HEK293 (cell line): Measurements from ENCODE around the gene TYRP1.

Source experiments
- CTCF ChIA-PET: fragments of 350-600 bp; formaldehyde crosslinking; extraction: SDS; loops from one replicate; lab custom pipeline; 2021; ENCODE audit warnings: antibody characterized with exemption; lab: Yijun Ruan, JAX
- POLR2A ChIA-PET: fragments of 300-600 bp; formaldehyde crosslinking; extraction: SDS; loops from one replicate; lab custom pipeline; 2020; ENCODE audit warnings: antibody characterized with exemption, inconsistent platforms; lab: Yijun Ruan, JAX
- H3K27ac ChIP-seq: fragments of 200-500 bp; sonication (Bioruptor generic); 2 replicates; pipeline ENCODE4 v1.5.1; 2014; ENCODE audit warnings: low read depth, low read length, control low read depth, inconsistent platforms; ENCODE audit errors: extremely low read depth
- H3K36me3 ChIP-seq, 2 experiments: fragments of 200-500 bp in 1 of 2; sonication (Bioruptor generic) in 1 of 2; 1 replicate in 1 of 2; 2 replicates in 1 of 2; pipeline ENCODE4 v1.5.1; 2014 to 2017; ENCODE audit warnings: inconsistent platforms in 2 of 2, low read length in 2 of 2; ENCODE audit not compliant: control insufficient read depth in 2 of 2, insufficient read depth in 1 of 2
- H3K4me1 ChIP-seq: fragments of 200-500 bp; sonication (Bioruptor generic); 2 replicates; pipeline ENCODE4 v1.5.1; 2014; ENCODE audit warnings: mild to moderate bottlenecking, low read length, inconsistent platforms; ENCODE audit not compliant: control insufficient read depth, insufficient read depth
- H3K4me3 ChIP-seq: 2 replicates; pipeline ENCODE4 v1.5.1; 2011; ENCODE audit warnings: low read depth, mild to moderate bottlenecking, control low read depth, low read length, moderate library complexity
- H3K9me3 ChIP-seq: fragments of 200-500 bp; sonication (Bioruptor generic); 2 replicates; pipeline ENCODE4 v1.5.1; 2014; ENCODE audit warnings: low read depth, low read length, inconsistent platforms; ENCODE audit not compliant: control insufficient read depth, insufficient read depth
- ZBTB20 ChIP-seq: fragments of 450-650 bp; formaldehyde crosslinking; IDR thresholded peaks from 2 replicates; pipeline ENCODE4 v1.5.1; 2016; ENCODE audit warnings: missing biosample characterization, missing genetic modification characterization
- ZEB2 ChIP-seq: fragments of 450-650 bp; formaldehyde crosslinking; IDR thresholded peaks from 2 replicates; pipeline ENCODE4 v1.5.1; 2016; ENCODE audit warnings: missing biosample characterization, missing genetic modification characterization
- ZNF114 ChIP-seq: fragments of 450-650 bp; formaldehyde crosslinking; IDR thresholded peaks from 2 replicates; pipeline ENCODE4 v1.5.0; 2017; ENCODE audit warnings: missing biosample characterization, missing genetic modification characterization
- ZNF239 ChIP-seq: fragments of 450-650 bp; formaldehyde crosslinking; IDR thresholded peaks from 2 replicates; pipeline ENCODE4 v1.5.1; 2016; ENCODE audit warnings: missing biosample characterization, missing genetic modification characterization
- ZNF302 ChIP-seq: fragments of 450-650 bp; formaldehyde crosslinking; IDR thresholded peaks from 2 replicates; pipeline ENCODE4 v1.5.1; 2016; ENCODE audit warnings: missing biosample characterization, missing genetic modification characterization, low read depth
- ZNF311 ChIP-seq: fragments of 450-650 bp; formaldehyde crosslinking; IDR thresholded peaks from 2 replicates; pipeline ENCODE4 v1.5.1; 2017; ENCODE audit warnings: missing biosample characterization, missing genetic modification characterization, borderline replicate concordance
- ZNF404 ChIP-seq: fragments of 450-650 bp; formaldehyde crosslinking; IDR thresholded peaks from 2 replicates; pipeline ENCODE4 v1.5.1; 2017; ENCODE audit warnings: missing biosample characterization, missing genetic modification characterization
- ZNF501 ChIP-seq: fragments of 450-650 bp; formaldehyde crosslinking; IDR thresholded peaks from 2 replicates; pipeline ENCODE4 v1.5.1; 2016; ENCODE audit warnings: missing biosample characterization, missing genetic modification characterization
- ZNF549 ChIP-seq: fragments of 450-650 bp; IDR thresholded peaks from 2 replicates; pipeline ENCODE4 v1.5.1; 2018; ENCODE audit warnings: missing biosample characterization, missing genetic modification characterization, mild to moderate bottlenecking, inconsistent platforms, moderate library complexity
- ZNF621 ChIP-seq: fragments of 450-650 bp; formaldehyde crosslinking; IDR thresholded peaks from 2 replicates; pipeline ENCODE4 v1.5.1; 2017; ENCODE audit warnings: missing biosample characterization, missing genetic modification characterization
- ZNF654 ChIP-seq: fragments of 450-650 bp; formaldehyde crosslinking; IDR thresholded peaks from 2 replicates; pipeline ENCODE4 v1.5.1; 2016; ENCODE audit warnings: low read depth, missing biosample characterization, missing genetic modification characterization
- ZNF660 ChIP-seq: fragments of 450-650 bp; IDR thresholded peaks from 2 replicates; pipeline ENCODE4 v1.5.1; 2018; ENCODE audit warnings: missing biosample characterization, mild to moderate bottlenecking, missing genetic modification characterization
- ZNF76 ChIP-seq: fragments of 450-650 bp; formaldehyde crosslinking; IDR thresholded peaks from 2 replicates; pipeline ENCODE4; 2016; ENCODE audit warnings: low read depth, missing biosample characterization, missing genetic modification characterization, borderline replicate concordance
- ZNF830 ChIP-seq: fragments of 450-650 bp; IDR thresholded peaks from 2 replicates; pipeline ENCODE4 v1.5.0; 2018; ENCODE audit warnings: missing biosample characterization, missing genetic modification characterization, low read depth, mild to moderate bottlenecking, moderate library complexity
- ZNF837 ChIP-seq: fragments of 450-650 bp; formaldehyde crosslinking; IDR thresholded peaks from 2 replicates; pipeline ENCODE4 v1.5.1; 2016; ENCODE audit warnings: missing biosample characterization, missing genetic modification characterization
- ZSCAN30 ChIP-seq: fragments of 450-650 bp; IDR thresholded peaks from 2 replicates; pipeline ENCODE4 v1.5.1; 2018; ENCODE audit warnings: missing biosample characterization, mild to moderate bottlenecking, missing genetic modification characterization, moderate library complexity
- TF ChIP-seq, protein P1 (sequence below): fragments of 450-650 bp; formaldehyde crosslinking; IDR thresholded peaks from 2 replicates; pipeline ENCODE4 v1.5.0; 2017; ENCODE audit warnings: missing biosample characterization, missing genetic modification characterization, borderline replicate concordance
- TF ChIP-seq, protein P2 (sequence below): sonication (generic); formaldehyde crosslinking; IDR thresholded peaks from 2 replicates; pipeline ENCODE4 v1.8.1; 2022; ENCODE audit warnings: mild to moderate bottlenecking, moderate library complexity, missing genetic modification reagents
- TF ChIP-seq, protein P3 (sequence below): fragments of 450-650 bp; formaldehyde crosslinking; IDR thresholded peaks from 2 replicates; pipeline ENCODE4 v1.5.1; 2017; ENCODE audit warnings: missing biosample characterization, missing genetic modification characterization
- TF ChIP-seq, protein P4 (sequence below): fragments of 450-650 bp; formaldehyde crosslinking; IDR thresholded peaks from 2 replicates; pipeline ENCODE4 v1.5.1; 2016; ENCODE audit warnings: missing biosample characterization, missing genetic modification characterization
- TF ChIP-seq, protein P5 (sequence below): fragments of 450-650 bp; formaldehyde crosslinking; IDR thresholded peaks from 2 replicates; pipeline ENCODE4 v1.5.1; 2016; ENCODE audit warnings: missing biosample characterization, missing genetic modification characterization
- TF ChIP-seq, protein P6 (sequence below): fragments of 450-650 bp; formaldehyde crosslinking; IDR thresholded peaks from 2 replicates; pipeline ENCODE4 v1.5.1; 2017; ENCODE audit warnings: missing biosample characterization, missing genetic modification characterization

The TYRP1 gene

DNA sequence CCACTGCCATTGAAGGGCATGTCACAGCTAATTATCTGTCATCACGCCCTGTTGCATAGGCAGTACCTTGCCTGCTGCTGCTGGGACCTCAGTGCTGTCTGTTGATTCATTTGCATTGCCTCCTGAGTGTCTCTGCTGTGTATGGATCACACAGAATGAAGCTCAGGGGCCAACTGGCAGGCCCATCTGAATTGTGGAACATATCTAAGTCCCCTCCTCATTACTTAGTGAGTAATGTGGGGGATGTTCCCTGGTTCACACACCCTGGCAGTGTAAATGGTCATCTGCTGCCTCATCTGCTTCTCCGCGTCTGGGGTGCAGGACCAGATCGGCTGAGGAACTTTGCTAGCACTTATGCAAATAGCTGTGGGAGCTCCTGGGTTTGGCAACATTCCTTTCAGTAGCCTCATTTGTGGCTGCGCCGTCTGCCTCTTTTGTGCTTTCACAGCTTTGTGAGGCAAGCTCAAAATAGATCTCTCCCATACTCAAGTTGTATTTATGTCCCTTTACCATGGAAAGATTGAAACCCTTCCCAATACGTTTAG is 25.4 kb downstream of the TYRP1 start:
- Histone ChIP-seq H3K9me3 (no peaks in the 10 kb centered on the region), H3K4me3 (no peak overlapping the region), H3K27ac (no peak overlapping the region), H3K4me1 (no peaks in the 10 kb centered on the region), H3K36me3 (no peaks in the 10 kb centered on the region)
- POLR2A ChIA-PET, result no interaction called here
- no peak for TF ChIP-seq ZNF501 (tag by site-specific recombination)
- TF ChIP-seq ZNF404 (tag by site-specific recombination), result no peak
- TF ChIP-seq, protein P1, sequence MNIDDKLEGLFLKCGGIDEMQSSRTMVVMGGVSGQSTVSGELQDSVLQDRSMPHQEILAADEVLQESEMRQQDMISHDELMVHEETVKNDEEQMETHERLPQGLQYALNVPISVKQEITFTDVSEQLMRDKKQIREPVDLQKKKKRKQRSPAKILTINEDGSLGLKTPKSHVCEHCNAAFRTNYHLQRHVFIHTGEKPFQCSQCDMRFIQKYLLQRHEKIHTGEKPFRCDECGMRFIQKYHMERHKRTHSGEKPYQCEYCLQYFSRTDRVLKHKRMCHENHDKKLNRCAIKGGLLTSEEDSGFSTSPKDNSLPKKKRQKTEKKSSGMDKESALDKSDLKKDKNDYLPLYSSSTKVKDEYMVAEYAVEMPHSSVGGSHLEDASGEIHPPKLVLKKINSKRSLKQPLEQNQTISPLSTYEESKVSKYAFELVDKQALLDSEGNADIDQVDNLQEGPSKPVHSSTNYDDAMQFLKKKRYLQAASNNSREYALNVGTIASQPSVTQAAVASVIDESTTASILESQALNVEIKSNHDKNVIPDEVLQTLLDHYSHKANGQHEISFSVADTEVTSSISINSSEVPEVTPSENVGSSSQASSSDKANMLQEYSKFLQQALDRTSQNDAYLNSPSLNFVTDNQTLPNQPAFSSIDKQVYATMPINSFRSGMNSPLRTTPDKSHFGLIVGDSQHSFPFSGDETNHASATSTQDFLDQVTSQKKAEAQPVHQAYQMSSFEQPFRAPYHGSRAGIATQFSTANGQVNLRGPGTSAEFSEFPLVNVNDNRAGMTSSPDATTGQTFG (tag by site-specific recombination), result no peak
- no peak for TF ChIP-seq ZNF76
- no peak for TF ChIP-seq ZNF837
- no peak for TF ChIP-seq ZNF302 (tag by site-specific recombination)
- no peak for TF ChIP-seq ZNF830 (tag by site-specific recombination)
- TF ChIP-seq ZNF114 (tag by site-specific recombination), result no peak
- no peak for TF ChIP-seq ZEB2 (tag by site-specific recombination)
- TF ChIP-seq ZBTB20 (tag by site-specific recombination), result no peak
- TF ChIP-seq, protein P2, sequence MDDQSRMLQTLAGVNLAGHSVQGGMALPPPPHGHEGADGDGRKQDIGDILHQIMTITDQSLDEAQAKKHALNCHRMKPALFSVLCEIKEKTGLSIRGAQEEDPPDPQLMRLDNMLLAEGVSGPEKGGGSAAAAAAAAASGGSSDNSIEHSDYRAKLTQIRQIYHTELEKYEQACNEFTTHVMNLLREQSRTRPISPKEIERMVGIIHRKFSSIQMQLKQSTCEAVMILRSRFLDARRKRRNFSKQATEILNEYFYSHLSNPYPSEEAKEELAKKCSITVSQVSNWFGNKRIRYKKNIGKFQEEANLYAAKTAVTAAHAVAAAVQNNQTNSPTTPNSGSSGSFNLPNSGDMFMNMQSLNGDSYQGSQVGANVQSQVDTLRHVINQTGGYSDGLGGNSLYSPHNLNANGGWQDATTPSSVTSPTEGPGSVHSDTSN (CRISPR knock-in tag), result no peak
- TF ChIP-seq ZNF239, result no peak
- TF ChIP-seq, protein P3, sequence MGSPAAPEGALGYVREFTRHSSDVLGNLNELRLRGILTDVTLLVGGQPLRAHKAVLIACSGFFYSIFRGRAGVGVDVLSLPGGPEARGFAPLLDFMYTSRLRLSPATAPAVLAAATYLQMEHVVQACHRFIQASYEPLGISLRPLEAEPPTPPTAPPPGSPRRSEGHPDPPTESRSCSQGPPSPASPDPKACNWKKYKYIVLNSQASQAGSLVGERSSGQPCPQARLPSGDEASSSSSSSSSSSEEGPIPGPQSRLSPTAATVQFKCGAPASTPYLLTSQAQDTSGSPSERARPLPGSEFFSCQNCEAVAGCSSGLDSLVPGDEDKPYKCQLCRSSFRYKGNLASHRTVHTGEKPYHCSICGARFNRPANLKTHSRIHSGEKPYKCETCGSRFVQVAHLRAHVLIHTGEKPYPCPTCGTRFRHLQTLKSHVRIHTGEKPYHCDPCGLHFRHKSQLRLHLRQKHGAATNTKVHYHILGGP, result no peak
- TF ChIP-seq, protein P4, sequence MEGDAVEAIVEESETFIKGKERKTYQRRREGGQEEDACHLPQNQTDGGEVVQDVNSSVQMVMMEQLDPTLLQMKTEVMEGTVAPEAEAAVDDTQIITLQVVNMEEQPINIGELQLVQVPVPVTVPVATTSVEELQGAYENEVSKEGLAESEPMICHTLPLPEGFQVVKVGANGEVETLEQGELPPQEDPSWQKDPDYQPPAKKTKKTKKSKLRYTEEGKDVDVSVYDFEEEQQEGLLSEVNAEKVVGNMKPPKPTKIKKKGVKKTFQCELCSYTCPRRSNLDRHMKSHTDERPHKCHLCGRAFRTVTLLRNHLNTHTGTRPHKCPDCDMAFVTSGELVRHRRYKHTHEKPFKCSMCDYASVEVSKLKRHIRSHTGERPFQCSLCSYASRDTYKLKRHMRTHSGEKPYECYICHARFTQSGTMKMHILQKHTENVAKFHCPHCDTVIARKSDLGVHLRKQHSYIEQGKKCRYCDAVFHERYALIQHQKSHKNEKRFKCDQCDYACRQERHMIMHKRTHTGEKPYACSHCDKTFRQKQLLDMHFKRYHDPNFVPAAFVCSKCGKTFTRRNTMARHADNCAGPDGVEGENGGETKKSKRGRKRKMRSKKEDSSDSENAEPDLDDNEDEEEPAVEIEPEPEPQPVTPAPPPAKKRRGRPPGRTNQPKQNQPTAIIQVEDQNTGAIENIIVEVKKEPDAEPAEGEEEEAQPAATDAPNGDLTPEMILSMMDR (tag by site-specific recombination), result no peak
- TF ChIP-seq, protein P5, sequence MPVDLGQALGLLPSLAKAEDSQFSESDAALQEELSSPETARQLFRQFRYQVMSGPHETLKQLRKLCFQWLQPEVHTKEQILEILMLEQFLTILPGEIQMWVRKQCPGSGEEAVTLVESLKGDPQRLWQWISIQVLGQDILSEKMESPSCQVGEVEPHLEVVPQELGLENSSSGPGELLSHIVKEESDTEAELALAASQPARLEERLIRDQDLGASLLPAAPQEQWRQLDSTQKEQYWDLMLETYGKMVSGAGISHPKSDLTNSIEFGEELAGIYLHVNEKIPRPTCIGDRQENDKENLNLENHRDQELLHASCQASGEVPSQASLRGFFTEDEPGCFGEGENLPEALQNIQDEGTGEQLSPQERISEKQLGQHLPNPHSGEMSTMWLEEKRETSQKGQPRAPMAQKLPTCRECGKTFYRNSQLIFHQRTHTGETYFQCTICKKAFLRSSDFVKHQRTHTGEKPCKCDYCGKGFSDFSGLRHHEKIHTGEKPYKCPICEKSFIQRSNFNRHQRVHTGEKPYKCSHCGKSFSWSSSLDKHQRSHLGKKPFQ (tag by site-specific recombination), result no peak
- TF ChIP-seq ZNF311, result no peak
- CTCF ChIA-PET, result interaction anchor here (0.6 to 3.5 kb wide), 20 partner anchors 7 to 550 kb away, joined by 3 to 26 read pairs (median 3); no protein-coding TSS in a partner anchor

DNA sequence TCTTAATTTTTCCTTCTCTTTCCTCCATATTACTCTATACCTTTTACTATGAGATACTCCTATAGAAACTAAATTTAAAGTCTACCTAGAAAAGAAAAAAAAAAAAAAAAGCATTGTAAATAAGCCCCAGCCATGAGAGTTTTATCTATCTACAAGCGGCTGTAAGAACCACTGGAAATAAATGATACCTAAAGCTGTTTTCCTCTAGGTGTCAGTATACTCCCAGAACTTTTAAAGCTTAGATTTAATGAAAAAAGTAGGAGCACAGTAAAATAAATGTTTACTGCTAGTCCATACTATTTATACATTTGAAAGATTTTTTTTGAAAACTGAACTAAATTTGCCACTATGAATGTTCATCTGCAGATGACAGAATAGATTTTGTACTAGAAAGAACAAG is 26.2 kb downstream of the TYRP1 start:
- POLR2A ChIA-PET, result interaction anchor here (0.7 kb wide), 1 partner anchor 56 kb away, joined by 3 read pairs; no protein-coding TSS in a partner anchor
- H3K4me3 ChIP-seq, result no peak overlapping the region
- H3K36me3 ChIP-seq, result no peaks in the 10 kb centered on the region
- no peaks in the 10 kb centered on the region for H3K4me1 ChIP-seq
- H3K9me3 ChIP-seq, result no peaks in the 10 kb centered on the region
- no peak overlapping the region for H3K27ac ChIP-seq
- CTCF ChIA-PET, result interaction anchor here (0.5 to 3.5 kb wide), 26 partner anchors 8 to 1164 kb away, joined by 3 to 26 read pairs (median 4); partner anchors contain the start of gene LURAP1L
- TF ChIP-seq ZNF654 (tag by site-specific recombination) (peak; percentile 62), ZNF621 (tag by site-specific recombination) (no peak), ZNF549 (tag by site-specific recombination) (no peak), ZSCAN30 (no peak), ZNF660 (0 out of 2 replicates have a peak, but pooled peaks have one; percentile 26)
- TF ChIP-seq, protein P6, sequence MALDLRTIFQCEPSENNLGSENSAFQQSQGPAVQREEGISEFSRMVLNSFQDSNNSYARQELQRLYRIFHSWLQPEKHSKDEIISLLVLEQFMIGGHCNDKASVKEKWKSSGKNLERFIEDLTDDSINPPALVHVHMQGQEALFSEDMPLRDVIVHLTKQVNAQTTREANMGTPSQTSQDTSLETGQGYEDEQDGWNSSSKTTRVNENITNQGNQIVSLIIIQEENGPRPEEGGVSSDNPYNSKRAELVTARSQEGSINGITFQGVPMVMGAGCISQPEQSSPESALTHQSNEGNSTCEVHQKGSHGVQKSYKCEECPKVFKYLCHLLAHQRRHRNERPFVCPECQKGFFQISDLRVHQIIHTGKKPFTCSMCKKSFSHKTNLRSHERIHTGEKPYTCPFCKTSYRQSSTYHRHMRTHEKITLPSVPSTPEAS (tag by site-specific recombination), result no peak
